Measurements from ENCODE around the gene CXorf58. TPM values are rescaled to one million over a fixed set of nuclear protein-coding genes. Genes with fewer than 3 reads are reported as not detected.
A peak's percentile ranks its signal among the peaks of the same experiment; 100 is the strongest.

Gene CXorf58
- total and polyA plus RNA-seq, 9 of the 15 experiments (the other 6 are each of a cell fraction or from before 2014, with no cell fraction given), result 0.10 to 0.27 (median 0.16) TPM; not detected in 3

- TF ChIP-seq ZNF592 (IDR thresholded peaks at IDR 0.05), result peak; percentile 86
- TF ChIP-seq, protein P1, sequence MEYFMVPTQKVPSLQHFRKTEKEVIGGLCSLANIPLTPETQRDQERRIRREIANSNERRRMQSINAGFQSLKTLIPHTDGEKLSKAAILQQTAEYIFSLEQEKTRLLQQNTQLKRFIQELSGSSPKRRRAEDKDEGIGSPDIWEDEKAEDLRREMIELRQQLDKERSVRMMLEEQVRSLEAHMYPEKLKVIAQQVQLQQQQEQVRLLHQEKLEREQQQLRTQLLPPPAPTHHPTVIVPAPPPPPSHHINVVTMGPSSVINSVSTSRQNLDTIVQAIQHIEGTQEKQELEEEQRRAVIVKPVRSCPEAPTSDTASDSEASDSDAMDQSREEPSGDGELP (CRISPR knock-in tag; IDR thresholded peaks at IDR 0.05; ENCODE audit: borderline replicate concordance), result peak; percentile 35; the same call in 1 of the 2 replicates
- TF ChIP-seq FOXA1 (IDR thresholded peaks at IDR 0.05; ENCODE audit: borderline replicate concordance), result no peak
- TF ChIP-seq POLR3G (IDR thresholded peaks at IDR 0.05; ENCODE audit: extremely low read depth, insufficient read length, insufficient replicate concordance), result no peak
- no peak for TF ChIP-seq HDAC2 (IDR thresholded peaks at IDR 0.05)
- TF ChIP-seq CREBBP (IDR thresholded peaks at IDR 0.05; ENCODE audit: low read depth, low read length), result no peak
- TF ChIP-seq HNRNPL (IDR thresholded peaks at IDR 0.05; ENCODE audit: low read depth, low read length), result no peak
- peak in 1 of 3 experiments; percentile 13 for TF ChIP-seq YY1 (IDR thresholded peaks at IDR 0.05; ENCODE audit: borderline replicate concordance in 1 of 3, control insufficient read depth in 1 of 3, extremely low read depth in 1 of 3, insufficient read depth in 3 of 3, insufficient read length in 1 of 3, insufficient replicate concordance in 2 of 3, low read depth in 1 of 3, low read length in 2 of 3)
- TF ChIP-seq ELK1 (CRISPR knock-in tag; IDR thresholded peaks at IDR 0.05), result no peak
- TF ChIP-seq L3MBTL2 (IDR thresholded peaks at IDR 0.05), result no peak
- TF ChIP-seq ZNF316 (IDR thresholded peaks at IDR 0.05), result peak; percentile 99
- TF ChIP-seq, protein P2, sequence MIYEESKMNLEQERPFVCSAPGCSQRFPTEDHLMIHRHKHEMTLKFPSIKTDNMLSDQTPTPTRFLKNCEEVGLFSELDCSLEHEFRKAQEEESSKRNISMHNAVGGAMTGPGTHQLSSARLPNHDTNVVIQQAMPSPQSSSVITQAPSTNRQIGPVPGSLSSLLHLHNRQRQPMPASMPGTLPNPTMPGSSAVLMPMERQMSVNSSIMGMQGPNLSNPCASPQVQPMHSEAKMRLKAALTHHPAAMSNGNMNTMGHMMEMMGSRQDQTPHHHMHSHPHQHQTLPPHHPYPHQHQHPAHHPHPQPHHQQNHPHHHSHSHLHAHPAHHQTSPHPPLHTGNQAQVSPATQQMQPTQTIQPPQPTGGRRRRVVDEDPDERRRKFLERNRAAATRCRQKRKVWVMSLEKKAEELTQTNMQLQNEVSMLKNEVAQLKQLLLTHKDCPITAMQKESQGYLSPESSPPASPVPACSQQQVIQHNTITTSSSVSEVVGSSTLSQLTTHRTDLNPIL (CRISPR knock-in tag; IDR thresholded peaks at IDR 0.05), result no peak
- no peak for TF ChIP-seq SRSF3 (IDR thresholded peaks at IDR 0.05; ENCODE audit: insufficient read depth, low read length)
- TF ChIP-seq KLF1 (tag; IDR thresholded peaks at IDR 0.05), result no peak
- no peak for TF ChIP-seq CAMTA2 (CRISPR knock-in tag; conservative IDR thresholded peaks at IDR 0.05)
- no peak for TF ChIP-seq CHCHD3 (CRISPR knock-in tag; IDR thresholded peaks at IDR 0.05)
- TF ChIP-seq, protein P3, sequence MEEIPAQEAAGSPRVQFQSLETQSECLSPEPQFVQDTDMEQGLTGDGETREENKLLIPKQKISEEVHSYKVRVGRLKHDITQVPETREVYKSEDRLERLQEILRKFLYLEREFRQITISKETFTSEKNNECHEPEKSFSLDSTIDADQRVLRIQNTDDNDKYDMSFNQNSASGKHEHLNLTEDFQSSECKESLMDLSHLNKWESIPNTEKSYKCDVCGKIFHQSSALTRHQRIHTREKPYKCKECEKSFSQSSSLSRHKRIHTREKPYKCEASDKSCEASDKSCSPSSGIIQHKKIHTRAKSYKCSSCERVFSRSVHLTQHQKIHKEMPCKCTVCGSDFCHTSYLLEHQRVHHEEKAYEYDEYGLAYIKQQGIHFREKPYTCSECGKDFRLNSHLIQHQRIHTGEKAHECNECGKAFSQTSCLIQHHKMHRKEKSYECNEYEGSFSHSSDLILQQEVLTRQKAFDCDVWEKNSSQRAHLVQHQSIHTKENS (CRISPR knock-in tag; IDR thresholded peaks at IDR 0.05), result no peak
- TF ChIP-seq NFIX (CRISPR knock-in tag; IDR thresholded peaks at IDR 0.05; ENCODE audit: low read depth), result no peak
- TF ChIP-seq SAFB (IDR thresholded peaks at IDR 0.05; ENCODE audit: borderline replicate concordance, low read depth, low read length), result no peak
- TF ChIP-seq STAT5B (CRISPR knock-in tag; IDR thresholded peaks at IDR 0.05), result no peak
Measured at GRCh38 chrX:23938690-23939089, 30.9 kb downstream of the CXorf58 start (continued).
